Gastrocnemius medialis (tissue), 4 donors: ENCODE measurements around the gene DSC3. TPM values are rescaled to one million over a fixed set of nuclear protein-coding genes. Genes with fewer than 3 reads are reported as not detected.

Source experiments
- ATAC-seq, 2 donors: fragments of 150-250 bp; one replicate each; pipeline ENCODE4 v1.9.1; 2016
- DNase-seq, 2 donors: peaks; one replicate each; pipeline ENCODE4 v3.0.0-alpha.2; 2019
- H3K27ac ChIP-seq, 4 donors: fragments of 200-600 bp; sonication (generic); 1 replicate in 1 of 4; 2 replicates in 3 of 4; pipeline ENCODE4 v1.5.1; 2016 to 2018; ENCODE audit warnings: mild to moderate bottlenecking in 2 of 4, moderate library complexity in 1 of 4
- H3K27me3 ChIP-seq, 3 donors: fragments of 200-600 bp; sonication (generic) in 2 of 3; 1 replicate in 1 of 3; 2 replicates in 2 of 3; pipeline versions ENCODE4 v1.5.1 to v1.6.0; 2016 to 2019; ENCODE audit warnings: mild to moderate bottlenecking in 1 of 3, moderate library complexity in 1 of 3
- H3K36me3 ChIP-seq, 2 donors: fragments of 200-600 bp; sonication (generic) in 1 of 2; one replicate each; pipeline ENCODE4 v1.5.1; 2017 to 2018
- H3K4me1 ChIP-seq, 2 donors: fragments of 200-600 bp; sonication (generic) in 1 of 2; one replicate each; pipeline ENCODE4 v1.5.1; 2016 to 2017; ENCODE audit warnings: mild to moderate bottlenecking in 2 of 2
- H3K4me3 ChIP-seq, 4 donors: fragments of 200-600 bp; sonication (generic) in 3 of 4; 1 replicate in 1 of 4; 2 replicates in 3 of 4; pipeline ENCODE4 v1.5.1; 2016 to 2019; ENCODE audit warnings: mild to moderate bottlenecking in 2 of 4
- H3K9me3 ChIP-seq, 3 donors: fragments of 200-600 bp; sonication (generic) in 2 of 3; 1 replicate in 1 of 3; 2 replicates in 2 of 3; pipeline ENCODE4 v1.5.1; 2016 to 2019
- POLR2A ChIP-seq, 2 donors: fragments of 450-650 bp; IDR thresholded peaks; one replicate each; pipeline ENCODE4 v1.6.1; 2017; ENCODE audit warnings: antibody characterized with exemption in 2 of 2, mild to moderate bottlenecking in 2 of 2, moderate library complexity in 2 of 2
- in situ Hi-C, 4 donors: fragments of 200-750 bp; cut with MboI; loops; one replicate each; pipeline versions ENCODE4 v1.15.0 to v1.8.0; 2017; ENCODE audit warnings: low sequenced_read_pairs in 4 of 4
- intact Hi-C: fragments of 100-400 bp; cut with DNase I; formaldehyde crosslinking; loops from one replicate; pipeline ENCODE4 v1.15.1; 2023; ENCODE audit warnings: low total_unique reads
- total RNA-seq, 4 donors: library from RNA; depleted of rRNA; stranded (reverse); fragments of >200 nt; gene quantifications; one replicate each; pipeline versions ENCODE4 v1.1.0 to v1.2.3, GENCODE V29; 2016
- TF ChIP-seq, protein P1 (sequence below), 5 experiments: fragments of 450-650 bp in 3 of 5; fragments of 200-600 bp in 2 of 5; sonication (generic) in 2 of 5; IDR thresholded peaks in 4 of 5; conservative IDR thresholded peaks in 1 of 5; 1 replicate in 4 of 5; 2 replicates in 1 of 5; pipeline ENCODE4 v1.5.1; 2016 to 2019; ENCODE audit warnings: antibody characterized with exemption in 5 of 5, mild to moderate bottlenecking in 3 of 5, moderate library complexity in 3 of 5

The DSC3 gene
- total RNA-seq, 4 donors from 2014 or later: 0.04 TPM; not detected in 3

GRCh38 chr18:31056296-31056695 is 13.8 kb upstream of the DSC3 start:
- Histone ChIP-seq H3K27ac (no peak overlapping the region), H3K36me3 (no peaks in the 10 kb centered on the region), H3K27me3 (no peaks in the 10 kb centered on the region), H3K4me1 (no peaks in the 10 kb centered on the region), H3K4me3 (no peak overlapping the region), H3K9me3 (no peaks in the 10 kb centered on the region)
- ATAC-seq: no peak
- TF ChIP-seq POLR2A (IDR thresholded peaks at IDR 0.05): no peak
- TF ChIP-seq, protein P1, sequence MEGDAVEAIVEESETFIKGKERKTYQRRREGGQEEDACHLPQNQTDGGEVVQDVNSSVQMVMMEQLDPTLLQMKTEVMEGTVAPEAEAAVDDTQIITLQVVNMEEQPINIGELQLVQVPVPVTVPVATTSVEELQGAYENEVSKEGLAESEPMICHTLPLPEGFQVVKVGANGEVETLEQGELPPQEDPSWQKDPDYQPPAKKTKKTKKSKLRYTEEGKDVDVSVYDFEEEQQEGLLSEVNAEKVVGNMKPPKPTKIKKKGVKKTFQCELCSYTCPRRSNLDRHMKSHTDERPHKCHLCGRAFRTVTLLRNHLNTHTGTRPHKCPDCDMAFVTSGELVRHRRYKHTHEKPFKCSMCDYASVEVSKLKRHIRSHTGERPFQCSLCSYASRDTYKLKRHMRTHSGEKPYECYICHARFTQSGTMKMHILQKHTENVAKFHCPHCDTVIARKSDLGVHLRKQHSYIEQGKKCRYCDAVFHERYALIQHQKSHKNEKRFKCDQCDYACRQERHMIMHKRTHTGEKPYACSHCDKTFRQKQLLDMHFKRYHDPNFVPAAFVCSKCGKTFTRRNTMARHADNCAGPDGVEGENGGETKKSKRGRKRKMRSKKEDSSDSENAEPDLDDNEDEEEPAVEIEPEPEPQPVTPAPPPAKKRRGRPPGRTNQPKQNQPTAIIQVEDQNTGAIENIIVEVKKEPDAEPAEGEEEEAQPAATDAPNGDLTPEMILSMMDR (IDR thresholded peaks at IDR 0.05 in 4 of 5, conservative IDR thresholded peaks at IDR 0.05 in 1 of 5): no peak
- in situ Hi-C loops (no loop called here), intact Hi-C loops (no loop called here)
- DNase-seq: no peak

DNA sequence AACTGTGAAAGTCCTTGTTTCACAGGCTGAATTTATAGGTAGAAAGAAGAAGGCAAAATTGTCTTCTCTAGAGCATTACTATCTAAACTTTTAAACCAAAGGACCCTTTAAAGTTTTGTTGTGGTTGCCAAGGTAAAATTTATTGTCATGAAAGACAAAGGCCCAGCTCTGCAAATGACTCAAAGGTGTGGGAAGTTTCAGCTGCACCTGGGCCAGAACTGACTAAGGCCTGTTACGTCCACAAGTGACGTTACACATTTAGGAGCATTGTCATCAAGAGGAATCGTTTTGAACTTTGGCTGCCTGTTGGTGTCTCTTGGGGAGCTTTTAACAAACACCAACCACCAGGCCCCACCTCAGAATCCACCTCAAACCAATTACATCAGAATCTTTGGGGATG is 8.1 kb upstream of the DSC3 start:
- H3K9me3 ChIP-seq: no peaks in the 10 kb centered on the region
- intact Hi-C loops (no loop called here), in situ Hi-C loops (no loop called here)
- H3K36me3 ChIP-seq: no peaks in the 10 kb centered on the region
- TF ChIP-seq, protein P1 (IDR thresholded peaks at IDR 0.05 in 4 of 5, conservative IDR thresholded peaks at IDR 0.05 in 1 of 5): no peak
- no peak for TF ChIP-seq POLR2A (IDR thresholded peaks at IDR 0.05)
- ATAC-seq (no peak), DNase-seq (no peak)
- H3K4me3 ChIP-seq: no peak overlapping the region
- H3K4me1 ChIP-seq: no peaks in the 10 kb centered on the region
- no peaks in the 10 kb centered on the region for H3K27me3 ChIP-seq
- H3K27ac ChIP-seq: no peak overlapping the region

- Histone ChIP-seq H3K4me3 (no peak overlapping the region), H3K27me3 (peaks cover 0 to 5% (median 4%) of the 10 kb centered on the region in 3 donors), H3K4me1 (no peaks in the 10 kb centered on the region), H3K9me3 (no peaks in the 10 kb centered on the region), H3K27ac (no peak overlapping the region), H3K36me3 (no peaks in the 10 kb centered on the region)
- in situ Hi-C loops (no loop called here), intact Hi-C loops (no loop called here)
- DNase-seq (no peak), ATAC-seq (no peak)
- TF ChIP-seq, protein P1 (IDR thresholded peaks at IDR 0.05 in 4 of 5, conservative IDR thresholded peaks at IDR 0.05 in 1 of 5): no peak
- TF ChIP-seq POLR2A (IDR thresholded peaks at IDR 0.05): no peak
These were observed 6.6 kb upstream of the DSC3 start for GRCh38 chr18:31049189-31049588.

DNA sequence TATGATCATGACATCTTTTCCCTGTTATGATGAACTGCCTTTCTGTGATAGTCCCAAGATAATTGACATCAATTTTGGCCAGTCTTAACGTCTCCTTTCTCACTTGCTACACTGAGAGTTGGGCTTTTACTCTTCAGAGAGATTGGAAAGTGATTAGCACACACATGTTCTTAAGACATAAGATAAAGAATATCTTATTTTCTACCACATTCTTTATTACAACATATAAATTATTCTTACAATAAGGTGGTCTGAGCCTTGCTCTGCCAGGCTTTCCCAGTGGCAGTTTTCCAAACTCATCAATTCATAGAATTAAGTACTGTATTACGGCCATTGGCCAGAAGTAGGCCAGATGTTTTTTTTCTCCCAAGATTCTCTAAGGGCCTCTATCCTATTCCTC is 5.7 kb upstream of the DSC3 start:
- no peak overlapping the region for H3K4me3 ChIP-seq
- no peaks in the 10 kb centered on the region for H3K36me3 ChIP-seq
- DNase-seq (no peak), ATAC-seq (no peak)
- no peak overlapping the region for H3K27ac ChIP-seq
- no peaks in the 10 kb centered on the region for H3K9me3 ChIP-seq
- intact Hi-C loops: no loop called here
- in situ Hi-C loops: no loop called here
- no peaks in the 10 kb centered on the region for H3K4me1 ChIP-seq
- peaks cover 7 to 12% (median 8%) of the 10 kb centered on the region in 3 donors for H3K27me3 ChIP-seq
- TF ChIP-seq, protein P1 (IDR thresholded peaks at IDR 0.05 in 4 of 5, conservative IDR thresholded peaks at IDR 0.05 in 1 of 5): no peak
- no peak for TF ChIP-seq POLR2A (IDR thresholded peaks at IDR 0.05)

DNA sequence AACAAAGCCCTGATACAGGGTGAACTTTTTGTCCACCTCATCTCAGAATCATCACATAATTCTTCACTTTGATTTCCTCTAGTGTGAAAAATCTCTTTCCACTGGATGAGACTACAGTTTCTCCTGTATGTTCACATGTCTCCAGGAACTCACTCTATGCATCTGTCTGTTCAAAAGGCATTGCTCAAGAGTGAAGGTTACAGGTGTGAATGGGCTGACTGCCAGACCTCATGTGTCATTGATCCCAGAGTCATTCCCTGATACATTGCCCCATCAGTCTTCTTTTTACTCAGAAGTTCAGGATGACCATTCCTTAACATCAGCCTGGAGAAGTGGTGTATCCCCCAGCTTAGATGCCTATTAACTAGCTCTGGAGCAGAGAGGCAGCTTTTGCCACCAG is 4.4 kb upstream of the DSC3 start:
- Histone ChIP-seq H3K9me3 (no peaks in the 10 kb centered on the region), H3K27me3 (peaks cover 16 to 25% (median 20%) of the 10 kb centered on the region in 3 donors), H3K4me3 (no peak overlapping the region), H3K36me3 (no peaks in the 10 kb centered on the region), H3K27ac (no peak overlapping the region), H3K4me1 (no peaks in the 10 kb centered on the region)
- intact Hi-C loops: no loop called here
- DNase-seq (no peak), ATAC-seq (no peak)
- TF ChIP-seq, protein P1 (IDR thresholded peaks at IDR 0.05 in 4 of 5, conservative IDR thresholded peaks at IDR 0.05 in 1 of 5): no peak
- TF ChIP-seq POLR2A (IDR thresholded peaks at IDR 0.05): no peak
- in situ Hi-C loops: no loop called here
